A673 (cell line): ENCODE measurements around the gene NAALADL2.

Experiments
- EZH2 ChIP-seq: fragments of 200-600 bp; sonication (generic); IDR thresholded peaks from 2 replicates; pipeline ENCODE4 v1.6.1; 2017; ENCODE audit warnings: borderline replicate concordance, low read depth, mild to moderate bottlenecking, mixed read lengths, antibody characterized with exemption, low read length; ENCODE audit not compliant: poor library complexity, severe bottlenecking
- TF ChIP-seq, protein P1 (sequence below): fragments of 300-800, 200-600 bp; sonication (generic); conservative IDR thresholded peaks from 2 replicates; pipeline ENCODE4 v1.5.1; 2017; ENCODE audit warnings: low read depth, mild to moderate bottlenecking, antibody characterized with exemption, low read length, moderate library complexity, mixed read lengths

DNA sequence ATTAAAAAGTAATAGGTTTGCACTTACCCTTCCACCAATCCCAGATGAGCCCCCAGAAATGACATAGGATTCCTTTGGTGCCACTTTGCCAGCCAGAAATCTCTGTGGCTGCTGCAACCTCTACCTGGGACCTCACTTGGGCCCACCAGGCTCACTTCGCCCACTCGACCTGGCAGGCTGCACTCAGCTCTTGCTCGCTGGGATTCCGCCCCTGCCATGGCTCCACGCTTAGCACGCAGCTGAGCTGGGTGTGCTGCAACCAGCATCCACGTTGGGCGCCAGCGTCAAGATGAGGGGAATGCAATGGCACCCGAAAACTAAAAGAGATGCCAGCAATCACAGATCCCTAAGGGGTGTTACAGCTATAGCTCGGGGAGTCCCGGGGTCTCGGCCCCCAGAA is 761.0 kb downstream of the NAALADL2 start:
- no peak for TF ChIP-seq EZH2
- TF ChIP-seq, protein P1, sequence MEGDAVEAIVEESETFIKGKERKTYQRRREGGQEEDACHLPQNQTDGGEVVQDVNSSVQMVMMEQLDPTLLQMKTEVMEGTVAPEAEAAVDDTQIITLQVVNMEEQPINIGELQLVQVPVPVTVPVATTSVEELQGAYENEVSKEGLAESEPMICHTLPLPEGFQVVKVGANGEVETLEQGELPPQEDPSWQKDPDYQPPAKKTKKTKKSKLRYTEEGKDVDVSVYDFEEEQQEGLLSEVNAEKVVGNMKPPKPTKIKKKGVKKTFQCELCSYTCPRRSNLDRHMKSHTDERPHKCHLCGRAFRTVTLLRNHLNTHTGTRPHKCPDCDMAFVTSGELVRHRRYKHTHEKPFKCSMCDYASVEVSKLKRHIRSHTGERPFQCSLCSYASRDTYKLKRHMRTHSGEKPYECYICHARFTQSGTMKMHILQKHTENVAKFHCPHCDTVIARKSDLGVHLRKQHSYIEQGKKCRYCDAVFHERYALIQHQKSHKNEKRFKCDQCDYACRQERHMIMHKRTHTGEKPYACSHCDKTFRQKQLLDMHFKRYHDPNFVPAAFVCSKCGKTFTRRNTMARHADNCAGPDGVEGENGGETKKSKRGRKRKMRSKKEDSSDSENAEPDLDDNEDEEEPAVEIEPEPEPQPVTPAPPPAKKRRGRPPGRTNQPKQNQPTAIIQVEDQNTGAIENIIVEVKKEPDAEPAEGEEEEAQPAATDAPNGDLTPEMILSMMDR, result no peak
